Inflammatory macrophage treated with lipopolysaccharide for 1 hour (primary cell): ENCODE measurements around the gene PLBD2.

Experiments
- DNase-seq, 2 donors: peaks; one replicate each; pipeline ENCODE4 v3.0.0-alpha.2; 2020 to 2022

The PLBD2 gene

GRCh38 chr12:113371808-113372207 is 13.4 kb downstream of the PLBD2 start:
- DNase-seq: no peak

GRCh38 chr12:113372371-113372770 is 14.0 kb downstream of the PLBD2 start:
- no peak for DNase-seq

- no peak for DNase-seq
These were observed 15.1 kb downstream of the PLBD2 start for GRCh38 chr12:113373440-113373839.

- DNase-seq: no peak
These were observed 15.6 kb downstream of the PLBD2 start for GRCh38 chr12:113373969-113374368.

- DNase-seq: no peak
These were observed 16.5 kb downstream of the PLBD2 start for GRCh38 chr12:113374823-113375428.

- DNase-seq: no peak
These were observed 19.9 kb downstream of the PLBD2 start for GRCh38 chr12:113378291-113378690.

- no peak for DNase-seq
These were observed 22.8 kb downstream of the PLBD2 start for GRCh38 chr12:113381220-113381619.

GRCh38 chr12:113382206-113382605 is 23.8 kb downstream of the PLBD2 start:
- no peak for DNase-seq

- DNase-seq: no peak
These were observed 26.4 kb downstream of the PLBD2 start for GRCh38 chr12:113384778-113385177.

- DNase-seq: no peak
These were observed 27.0 kb downstream of the PLBD2 start for GRCh38 chr12:113385282-113385882.

GRCh38 chr12:113386866-113387566 is 28.6 kb downstream of the PLBD2 start:
- no peak for DNase-seq

- DNase-seq: no peak
These were observed 29.2 kb downstream of the PLBD2 start for GRCh38 chr12:113387631-113388030.

- DNase-seq: no peak
These were observed 30.0 kb downstream of the PLBD2 start for GRCh38 chr12:113388351-113388750.

- DNase-seq: no peak
These were observed 32.0 kb downstream of the PLBD2 start for GRCh38 chr12:113390064-113391043.

- DNase-seq: no peak
These were observed 32.8 kb downstream of the PLBD2 start for GRCh38 chr12:113391145-113391544.

- no peak for DNase-seq
These were observed 33.4 kb downstream of the PLBD2 start for GRCh38 chr12:113391650-113392337.

- no peak for DNase-seq
These were observed 34.1 kb downstream of the PLBD2 start for GRCh38 chr12:113392520-113392919.

GRCh38 chr12:113392988-113393579 is 34.7 kb downstream of the PLBD2 start:
- DNase-seq: no peak

- DNase-seq: no peak
These were observed 35.4 kb downstream of the PLBD2 start for GRCh38 chr12:113393749-113394148.

GRCh38 chr12:113395119-113395518 is 36.7 kb downstream of the PLBD2 start:
- no peak for DNase-seq

GRCh38 chr12:113396200-113396599 is 37.8 kb downstream of the PLBD2 start:
- DNase-seq: no peak
